ENCODE data around the gene GSTA2. TPM values are rescaled to one million over a fixed set of nuclear protein-coding genes. Genes with fewer than 3 reads are reported as not detected.
"Not testable (repeated sequence)": the region's sequence is repeated elsewhere in the genome, so short reads cannot be mapped to it uniquely, and the experiment has no call there.

The GSTA2 gene
- total and polyA plus RNA-seq, 10 of the 15 experiments (the other 5 are each of a cell fraction or from before 2014, with no cell fraction given), result not detected

DNA sequence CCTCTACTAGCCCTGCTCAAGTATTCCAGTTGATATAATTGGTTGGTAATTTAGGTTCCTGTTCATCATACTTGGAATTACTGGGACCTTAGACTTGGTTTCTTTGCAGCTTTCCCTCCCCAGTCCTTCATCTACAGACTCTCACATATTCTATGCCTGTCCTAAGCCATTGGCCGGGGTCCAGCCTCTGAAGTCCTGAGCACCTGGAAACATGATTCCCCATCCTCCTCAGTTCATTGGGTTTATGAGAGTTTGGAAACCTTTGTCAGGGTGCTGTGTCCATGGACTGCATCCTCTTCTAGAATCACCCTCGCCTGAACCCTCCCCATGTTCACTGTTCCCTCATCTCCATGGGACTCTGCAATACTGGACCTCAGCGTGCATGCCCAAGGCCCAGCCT lies 8.8 kb downstream of the GSTA2 start:
- ATAC-seq (no peak), DNase-seq (ENCODE audit: low read depth, low spot score) (no peak), FAIRE-seq (no peak)
- Histone ChIP-seq H3K27me3 (replicated peaks in 1 of 2; ENCODE audit: control insufficient read depth in 2 of 2, insufficient read depth in 2 of 2, low read length in 1 of 2) (no peaks in the 10 kb centered on the region), H3K79me2 (ENCODE audit: control insufficient read depth, insufficient read depth, low read length) (no peaks in the 10 kb centered on the region), H3K36me3 (ENCODE audit: control insufficient read depth in 2 of 2, insufficient read depth in 2 of 2, low read length in 1 of 2) (no peaks in the 10 kb centered on the region), H3K27ac (ENCODE audit: control insufficient read depth, insufficient read depth) (no peak overlapping the region), H3K4me1 (ENCODE audit: control insufficient read depth, insufficient read depth, low read length) (no peaks in the 10 kb centered on the region), H2AFZ (ENCODE audit: control insufficient read depth, low read depth, low read length) (no peak overlapping the region), H3K4me3 (no peak overlapping the region), H3K4me2 (ENCODE audit: control insufficient read depth, insufficient read depth) (no peak overlapping the region), H3K9ac (ENCODE audit: control insufficient read depth, insufficient read depth, low read length) (no peak overlapping the region), H4K20me1 (ENCODE audit: control insufficient read depth, insufficient read depth) (no peaks in the 10 kb centered on the region), H3K9me3 (replicated peaks; ENCODE audit: control insufficient read depth, insufficient read depth, low read length) (no peaks in the 10 kb centered on the region)
- ChIA-PET POLR2A (interaction anchor here (0.7 kb wide), 1 partner anchor 13 kb away, joined by 3 read pairs; no protein-coding TSS in a partner anchor), RAD21 (ENCODE audit: unreplicated experiment) (no interaction called here), SMC1A (ENCODE audit: uncharacterized antibody, unreplicated experiment) (no interaction called here), CTCF (no interaction called here)
- WGBS (ENCODE audit: insufficient coverage, insufficient replicate concordance, low lambda C conversion rate, missing lambda C conversion rate), result 48% methylated on average over 3 of the region's 3 CpGs
- TF ChIP-seq MYB (IDR thresholded peaks at IDR 0.05; ENCODE audit: borderline replicate concordance, low read depth, low read length) (no peak), NR2C2 (IDR thresholded peaks at IDR 0.05; ENCODE audit: borderline replicate concordance, control insufficient read depth, insufficient read length, low read depth) (no peak)
- TF ChIP-seq, protein P1, sequence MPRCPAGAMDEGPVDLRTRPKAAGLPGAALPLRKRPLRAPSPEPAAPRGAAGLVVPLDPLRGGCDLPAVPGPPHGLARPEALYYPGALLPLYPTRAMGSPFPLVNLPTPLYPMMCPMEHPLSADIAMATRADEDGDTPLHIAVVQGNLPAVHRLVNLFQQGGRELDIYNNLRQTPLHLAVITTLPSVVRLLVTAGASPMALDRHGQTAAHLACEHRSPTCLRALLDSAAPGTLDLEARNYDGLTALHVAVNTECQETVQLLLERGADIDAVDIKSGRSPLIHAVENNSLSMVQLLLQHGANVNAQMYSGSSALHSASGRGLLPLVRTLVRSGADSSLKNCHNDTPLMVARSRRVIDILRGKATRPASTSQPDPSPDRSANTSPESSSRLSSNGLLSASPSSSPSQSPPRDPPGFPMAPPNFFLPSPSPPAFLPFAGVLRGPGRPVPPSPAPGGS (IDR thresholded peaks at IDR 0.05; ENCODE audit: borderline replicate concordance, insufficient read depth, low read depth, low read length, poor library complexity, severe bottlenecking), result no peak
- in situ Hi-C loops (cut with MboI) (no loop called here), intact Hi-C loops (cut with micrococcal nuclease; ENCODE audit: unreplicated experiment) (no loop called here)
- BruUV-seq (replicated peaks), result no TSS peak

DNA sequence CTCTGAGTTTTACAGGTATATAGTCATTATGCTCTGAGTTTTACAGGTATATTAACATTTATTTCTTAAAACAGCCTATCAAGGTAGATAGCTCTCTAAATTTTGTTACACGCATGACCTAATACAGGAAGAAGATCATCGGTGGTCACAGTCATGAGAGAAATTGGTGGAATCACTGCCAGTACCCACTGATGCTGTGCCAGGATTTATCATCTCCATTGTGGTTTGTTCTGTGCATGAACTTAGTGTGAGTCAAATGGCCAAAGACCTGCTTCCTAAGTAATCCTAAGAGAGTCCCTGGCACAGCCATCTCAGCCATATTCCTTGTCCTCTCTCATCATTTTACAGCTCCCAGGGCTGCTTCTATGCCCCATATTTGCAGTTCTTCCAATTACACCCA lies 10.1 kb downstream of the GSTA2 start:
- H3K27me3 ChIP-seq (replicated peaks in 1 of 2; ENCODE audit: control insufficient read depth in 2 of 2, insufficient read depth in 2 of 2, low read length in 1 of 2); RAD21 ChIA-PET (ENCODE audit: unreplicated experiment); BruUV-seq (replicated peaks); DNase-seq (ENCODE audit: low read depth, low spot score); H4K20me1 ChIP-seq (ENCODE audit: control insufficient read depth, insufficient read depth); H3K9me3 ChIP-seq (replicated peaks; ENCODE audit: control insufficient read depth, insufficient read depth, low read length); ATAC-seq; H3K79me2 ChIP-seq (ENCODE audit: control insufficient read depth, insufficient read depth, low read length); H3K27ac ChIP-seq (ENCODE audit: control insufficient read depth, insufficient read depth); FAIRE-seq; H3K36me3 ChIP-seq (ENCODE audit: control insufficient read depth in 2 of 2, insufficient read depth in 2 of 2, low read length in 1 of 2); H3K4me1 ChIP-seq (ENCODE audit: control insufficient read depth, insufficient read depth, low read length); SMC1A ChIA-PET (ENCODE audit: uncharacterized antibody, unreplicated experiment); in situ Hi-C loops (cut with MboI); H3K4me3 ChIP-seq; H3K9ac ChIP-seq (ENCODE audit: control insufficient read depth, insufficient read depth, low read length); intact Hi-C loops (cut with micrococcal nuclease; ENCODE audit: unreplicated experiment); CTCF ChIA-PET; POLR2A ChIA-PET; H2AFZ ChIP-seq (ENCODE audit: control insufficient read depth, low read depth, low read length); H3K4me2 ChIP-seq (ENCODE audit: control insufficient read depth, insufficient read depth): not testable (repeated sequence)
- 56% methylated on average over 2 of the region's 2 CpGs for WGBS (ENCODE audit: insufficient coverage, insufficient replicate concordance, low lambda C conversion rate, missing lambda C conversion rate)
